SK-N-SH (cell line): Measurements from ENCODE around the gene BRCA1. TPM values are rescaled to one million over a fixed set of nuclear protein-coding genes. Genes with fewer than 3 reads are reported as not detected.

ENCODE experiments used
- CTCF ChIA-PET: fragments of 300-600, 350-600 bp; formaldehyde crosslinking; extraction: SDS; loops from one replicate; lab custom pipeline; 2021; lab: Yijun Ruan, JAX
- POLR2A ChIA-PET: fragments of 350-600 bp; sonication (Branson Sonifier 250); formaldehyde crosslinking; extraction: SDS; loops from one replicate; lab custom pipeline; 2020; ENCODE audit warnings: antibody characterized with exemption, inconsistent platforms; lab: Yijun Ruan, JAX
- DNase-seq: peaks from one replicate; pipeline ENCODE4 v3.0.0; 2012
- H2AFZ ChIP-seq: fragments of 200-600 bp; sonication (generic); 2 replicates; pipeline ENCODE4 v1.8.1; 2016; ENCODE audit warnings: antibody characterized with exemption, mild to moderate bottlenecking, low read depth
- H3F3A ChIP-seq: fragments of 200-600 bp; sonication (generic); replicated peaks from 2 replicates; pipeline ENCODE3; 2016; ENCODE audit warnings: antibody characterized with exemption, mild to moderate bottlenecking; ENCODE audit not compliant: insufficient read depth
- H3K27ac ChIP-seq, 2 experiments: fragments of 200-500 bp in 1 of 2; fragments of 200-600 bp in 1 of 2; sonication (Bioruptor generic) in 1 of 2; sonication (generic), shearing (Covaris generic) in 1 of 2; 2 replicates each; pipeline versions ENCODE4 v1.5.1 to v1.6.1; 2014 to 2016; ENCODE audit warnings: low read depth in 2 of 2, inconsistent platforms in 1 of 2, low read length in 1 of 2, mild to moderate bottlenecking in 1 of 2, mixed read lengths in 1 of 2
- H3K27me3 ChIP-seq: fragments of 200-600 bp; sonication (generic), shearing (Covaris generic); 2 replicates; pipeline ENCODE4 v1.6.1; 2016; ENCODE audit warnings: mixed run types; ENCODE audit not compliant: insufficient read depth
- H3K36me3 ChIP-seq, 2 experiments: fragments of 200-500 bp in 1 of 2; fragments of 200-600 bp in 1 of 2; sonication (Bioruptor generic) in 1 of 2; sonication (generic) in 1 of 2; replicated peaks in 1 of 2; 2 replicates each; pipeline versions ENCODE3 to v1.5.1; 2014 to 2016; ENCODE audit warnings: low read length in 1 of 2, mild to moderate bottlenecking in 1 of 2; ENCODE audit not compliant: insufficient read depth in 2 of 2, control insufficient read depth in 1 of 2
- H3K4me1 ChIP-seq, 2 experiments: fragments of 200-500 bp in 1 of 2; fragments of 200-600 bp in 1 of 2; sonication (Bioruptor generic) in 1 of 2; sonication (generic), shearing (Covaris generic) in 1 of 2; 2 replicates each; pipeline versions ENCODE4 v1.5.1 to v1.6.1; 2014 to 2016; ENCODE audit warnings: low read depth in 1 of 2, low read length in 1 of 2, mixed run types in 1 of 2; ENCODE audit not compliant: insufficient read depth in 2 of 2, control insufficient read depth in 1 of 2
- H3K4me2 ChIP-seq: fragments of 200-600 bp; sonication (generic), shearing (Covaris generic); 2 replicates; pipeline ENCODE4 v1.6.1; 2017; ENCODE audit warnings: mixed run types
- H3K4me3 ChIP-seq, 2 experiments: fragments of 200-500 bp in 1 of 2; fragments of 200-600 bp in 1 of 2; sonication (Bioruptor generic) in 1 of 2; sonication (generic), shearing (Covaris generic) in 1 of 2; 2 replicates each; pipeline versions ENCODE4 v1.5.1 to v1.8.1; 2014 to 2016; ENCODE audit warnings: low read depth in 2 of 2, inconsistent platforms in 1 of 2, low read length in 1 of 2, mild to moderate bottlenecking in 1 of 2, mixed read lengths in 1 of 2, moderate library complexity in 1 of 2
- H3K79me2 ChIP-seq: fragments of 200-600 bp; sonication (generic); 2 replicates; pipeline ENCODE4 v1.8.1; 2017; ENCODE audit warnings: mild to moderate bottlenecking; ENCODE audit not compliant: insufficient read depth
- H3K9ac ChIP-seq: fragments of 200-600 bp; sonication (generic); 2 replicates; pipeline ENCODE4 v1.6.1; 2017; ENCODE audit warnings: mixed run types
- H3K9me2 ChIP-seq: fragments of 200-600 bp; sonication (generic); 2 replicates; pipeline ENCODE4 v1.6.1; 2017; ENCODE audit warnings: mixed run types
- H3K9me3 ChIP-seq: fragments of 200-600 bp; sonication (generic); 2 replicates; pipeline ENCODE4 v1.6.1; 2017; ENCODE audit warnings: mixed run types, mild to moderate bottlenecking, moderate library complexity
- H4K20me1 ChIP-seq: fragments of 200-600 bp; sonication (generic); 2 replicates; pipeline ENCODE4 v1.6.1; 2017; ENCODE audit warnings: mild to moderate bottlenecking, mixed run types; ENCODE audit not compliant: insufficient read depth
- ELF1 ChIP-seq: IDR thresholded peaks from 2 replicates; pipeline ENCODE4 v1.4.0; 2012
- EP300 ChIP-seq, 2 experiments: IDR thresholded peaks; 2 replicates each; pipeline versions ENCODE4 v1.4.0 to v1.6.1; 2012; ENCODE audit warnings: borderline replicate concordance in 1 of 2, low read depth in 1 of 2, low read length in 1 of 2
- EZH2phosphoT487 ChIP-seq: fragments of 200-600 bp; sonication (generic); IDR thresholded peaks from 2 replicates; pipeline ENCODE4 v1.6.1; 2017; ENCODE audit warnings: low read depth, mixed run types, mild to moderate bottlenecking, antibody characterized with exemption, moderate library complexity, borderline replicate concordance
- FOSL2 ChIP-seq: IDR thresholded peaks from 2 replicates; pipeline ENCODE4 v1.4.0; 2012; ENCODE audit warnings: low read depth, mild to moderate bottlenecking, moderate library complexity, borderline replicate concordance
- GABPA ChIP-seq: IDR thresholded peaks from 2 replicates; pipeline ENCODE4 v1.4.0; 2012; ENCODE audit warnings: low read depth, mild to moderate bottlenecking
- POLR2AphosphoS5 ChIP-seq: IDR thresholded peaks from 2 replicates; pipeline ENCODE4 v1.6.1; 2012; ENCODE audit warnings: low read depth, low read length
- RCOR1 ChIP-seq: fragments of 150-350 bp; IDR thresholded peaks from 2 replicates; pipeline ENCODE4 v1.6.1; 2017; ENCODE audit warnings: antibody characterized with exemption, low read length
- RFX5 ChIP-seq: IDR thresholded peaks from 2 replicates; pipeline ENCODE4 v1.6.1; 2012; ENCODE audit warnings: mild to moderate bottlenecking, improper control_type of control experiment, low read length
- RXRA ChIP-seq: IDR thresholded peaks from 2 replicates; pipeline ENCODE4 v1.4.0; 2012; ENCODE audit warnings: low read depth, mild to moderate bottlenecking, borderline replicate concordance
- SIN3A ChIP-seq: IDR thresholded peaks from 2 replicates; pipeline ENCODE4 v1.6.1; 2012; ENCODE audit warnings: low read depth, mild to moderate bottlenecking, low read length, moderate library complexity, borderline replicate concordance
- SMC3 ChIP-seq: IDR thresholded peaks from 2 replicates; pipeline ENCODE4 v1.6.1; 2012; ENCODE audit warnings: low read depth, low read length, improper control_type of control experiment
- TAF1 ChIP-seq: IDR thresholded peaks from 2 replicates; pipeline ENCODE4 v1.6.1; 2012; ENCODE audit warnings: low read depth, mild to moderate bottlenecking, low read length, moderate library complexity, borderline replicate concordance
- TEAD4 ChIP-seq: IDR thresholded peaks from 2 replicates; pipeline ENCODE4 v1.4.0; 2012; ENCODE audit warnings: mild to moderate bottlenecking, borderline replicate concordance; ENCODE audit not compliant: insufficient read depth
- YY1 ChIP-seq: IDR thresholded peaks from 2 replicates; pipeline ENCODE4 v1.4.0; 2012; ENCODE audit warnings: low read depth, mild to moderate bottlenecking
- WGBS: methylation state at CpG from one replicate; pipeline ENCODE4 v1.1.6; 2017; ENCODE audit warnings: low lambda C conversion rate; 5-methylcytosine and 5-hydroxymethylcytosine counted together
- polyA plus RNA-seq, 3 experiments: library from polyadenylated mRNA; depleted of rRNA; stranded (reverse); fragments of >200 nt; gene quantifications; 2 replicates each; pipeline ENCODE4 v1.2.3, GENCODE V29; 2012
- TF ChIP-seq, protein P1 (sequence below): fragments of 200-600 bp; sonication (generic); IDR thresholded peaks from 2 replicates; pipeline ENCODE4 v1.6.1; 2017; ENCODE audit warnings: antibody characterized with exemption, mild to moderate bottlenecking, moderate library complexity
- TF ChIP-seq, protein P2 (sequence below): IDR thresholded peaks from 2 replicates; pipeline ENCODE4 v1.6.1; 2012; ENCODE audit warnings: mild to moderate bottlenecking, low read depth, low read length, moderate library complexity
- TF ChIP-seq, protein P3 (sequence below): fragments of 150-350 bp; IDR thresholded peaks from 2 replicates; pipeline ENCODE4 v1.6.1; 2016; ENCODE audit warnings: mild to moderate bottlenecking, low read depth, low read length

The BRCA1 gene
- polyA plus RNA-seq, 1 of the 3 experiments (the other 2 are of a cell fraction), result 11.2 TPM

DNA sequence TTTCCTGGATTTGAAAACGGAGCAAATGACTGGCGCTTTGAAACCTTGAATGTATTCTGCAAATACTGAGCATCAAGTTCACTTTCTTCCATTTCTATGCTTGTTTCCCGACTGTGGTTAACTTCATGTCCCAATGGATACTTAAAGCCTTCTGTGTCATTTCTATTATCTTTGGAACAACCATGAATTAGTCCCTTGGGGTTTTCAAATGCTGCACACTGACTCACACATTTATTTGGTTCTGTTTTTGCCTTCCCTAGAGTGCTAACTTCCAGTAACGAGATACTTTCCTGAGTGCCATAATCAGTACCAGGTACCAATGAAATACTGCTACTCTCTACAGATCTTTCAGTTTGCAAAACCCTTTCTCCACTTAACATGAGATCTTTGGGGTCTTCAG, 32.3 kb downstream of the BRCA1 start (continued):
- TF ChIP-seq, protein P1, sequence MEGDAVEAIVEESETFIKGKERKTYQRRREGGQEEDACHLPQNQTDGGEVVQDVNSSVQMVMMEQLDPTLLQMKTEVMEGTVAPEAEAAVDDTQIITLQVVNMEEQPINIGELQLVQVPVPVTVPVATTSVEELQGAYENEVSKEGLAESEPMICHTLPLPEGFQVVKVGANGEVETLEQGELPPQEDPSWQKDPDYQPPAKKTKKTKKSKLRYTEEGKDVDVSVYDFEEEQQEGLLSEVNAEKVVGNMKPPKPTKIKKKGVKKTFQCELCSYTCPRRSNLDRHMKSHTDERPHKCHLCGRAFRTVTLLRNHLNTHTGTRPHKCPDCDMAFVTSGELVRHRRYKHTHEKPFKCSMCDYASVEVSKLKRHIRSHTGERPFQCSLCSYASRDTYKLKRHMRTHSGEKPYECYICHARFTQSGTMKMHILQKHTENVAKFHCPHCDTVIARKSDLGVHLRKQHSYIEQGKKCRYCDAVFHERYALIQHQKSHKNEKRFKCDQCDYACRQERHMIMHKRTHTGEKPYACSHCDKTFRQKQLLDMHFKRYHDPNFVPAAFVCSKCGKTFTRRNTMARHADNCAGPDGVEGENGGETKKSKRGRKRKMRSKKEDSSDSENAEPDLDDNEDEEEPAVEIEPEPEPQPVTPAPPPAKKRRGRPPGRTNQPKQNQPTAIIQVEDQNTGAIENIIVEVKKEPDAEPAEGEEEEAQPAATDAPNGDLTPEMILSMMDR, result no peak
- TF ChIP-seq TAF1 (no peak), SMC3 (no peak), POLR2AphosphoS5 (no peak)

DNA sequence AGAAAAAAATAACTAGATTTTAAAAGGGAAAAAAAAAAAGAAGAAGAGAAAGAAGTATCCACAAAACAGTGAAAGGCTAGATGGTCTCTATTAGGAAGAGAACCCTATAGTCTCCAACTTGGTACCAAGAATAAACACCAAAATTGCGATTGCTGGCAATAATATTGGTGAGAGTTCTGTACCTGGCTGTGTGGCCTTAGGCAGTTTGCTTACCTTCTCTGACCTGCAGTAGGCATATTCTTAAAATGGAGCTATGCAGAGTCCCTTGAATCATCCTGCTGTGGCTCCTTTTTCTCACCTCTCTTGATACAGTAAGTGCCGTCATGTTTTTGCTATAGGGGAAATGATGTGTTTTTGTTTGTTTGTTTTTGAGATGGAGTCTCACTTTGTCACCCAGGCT, 35.1 kb downstream of the BRCA1 start:
- POLR2A ChIA-PET, result no interaction called here

More for the DNA sequence above, 35.1 kb downstream of the BRCA1 start:
- CTCF ChIA-PET, result no interaction called here
- Histone ChIP-seq H3K4me1 (no peaks in the 10 kb centered on the region), H3K27me3 (no peaks in the 10 kb centered on the region), H3K79me2 (no peaks in the 10 kb centered on the region), H3F3A (peaks cover 3% of the 10 kb centered on the region), H3K36me3 (peaks cover 0 to 13% of the 10 kb centered on the region in 2 experiments), H4K20me1 (no peaks in the 10 kb centered on the region), H3K4me2 (no peak overlapping the region), H3K9ac (no peak overlapping the region), H3K9me3 (no peaks in the 10 kb centered on the region), H3K9me2 (no peaks in the 10 kb centered on the region), H3K27ac (no peak overlapping the region), H2AFZ (no peak overlapping the region), H3K4me3 (no peak overlapping the region)
- TF ChIP-seq YY1 (no peak), FOSL2 (no peak), ELF1 (no peak), RCOR1 (no peak), GABPA (no peak), RXRA (no peak), RFX5 (no peak), TEAD4 (no peak), EP300 (IDR thresholded peaks at IDR 0.05; ENCODE audit: borderline replicate concordance in 1 of 2, low read depth in 1 of 2, low read length in 1 of 2) (no peak), SIN3A (no peak), EZH2phosphoT487 (no peak)
- TF ChIP-seq, protein P2, sequence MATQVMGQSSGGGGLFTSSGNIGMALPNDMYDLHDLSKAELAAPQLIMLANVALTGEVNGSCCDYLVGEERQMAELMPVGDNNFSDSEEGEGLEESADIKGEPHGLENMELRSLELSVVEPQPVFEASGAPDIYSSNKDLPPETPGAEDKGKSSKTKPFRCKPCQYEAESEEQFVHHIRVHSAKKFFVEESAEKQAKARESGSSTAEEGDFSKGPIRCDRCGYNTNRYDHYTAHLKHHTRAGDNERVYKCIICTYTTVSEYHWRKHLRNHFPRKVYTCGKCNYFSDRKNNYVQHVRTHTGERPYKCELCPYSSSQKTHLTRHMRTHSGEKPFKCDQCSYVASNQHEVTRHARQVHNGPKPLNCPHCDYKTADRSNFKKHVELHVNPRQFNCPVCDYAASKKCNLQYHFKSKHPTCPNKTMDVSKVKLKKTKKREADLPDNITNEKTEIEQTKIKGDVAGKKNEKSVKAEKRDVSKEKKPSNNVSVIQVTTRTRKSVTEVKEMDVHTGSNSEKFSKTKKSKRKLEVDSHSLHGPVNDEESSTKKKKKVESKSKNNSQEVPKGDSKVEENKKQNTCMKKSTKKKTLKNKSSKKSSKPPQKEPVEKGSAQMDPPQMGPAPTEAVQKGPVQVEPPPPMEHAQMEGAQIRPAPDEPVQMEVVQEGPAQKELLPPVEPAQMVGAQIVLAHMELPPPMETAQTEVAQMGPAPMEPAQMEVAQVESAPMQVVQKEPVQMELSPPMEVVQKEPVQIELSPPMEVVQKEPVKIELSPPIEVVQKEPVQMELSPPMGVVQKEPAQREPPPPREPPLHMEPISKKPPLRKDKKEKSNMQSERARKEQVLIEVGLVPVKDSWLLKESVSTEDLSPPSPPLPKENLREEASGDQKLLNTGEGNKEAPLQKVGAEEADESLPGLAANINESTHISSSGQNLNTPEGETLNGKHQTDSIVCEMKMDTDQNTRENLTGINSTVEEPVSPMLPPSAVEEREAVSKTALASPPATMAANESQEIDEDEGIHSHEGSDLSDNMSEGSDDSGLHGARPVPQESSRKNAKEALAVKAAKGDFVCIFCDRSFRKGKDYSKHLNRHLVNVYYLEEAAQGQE, result no peak
- TF ChIP-seq, protein P3, sequence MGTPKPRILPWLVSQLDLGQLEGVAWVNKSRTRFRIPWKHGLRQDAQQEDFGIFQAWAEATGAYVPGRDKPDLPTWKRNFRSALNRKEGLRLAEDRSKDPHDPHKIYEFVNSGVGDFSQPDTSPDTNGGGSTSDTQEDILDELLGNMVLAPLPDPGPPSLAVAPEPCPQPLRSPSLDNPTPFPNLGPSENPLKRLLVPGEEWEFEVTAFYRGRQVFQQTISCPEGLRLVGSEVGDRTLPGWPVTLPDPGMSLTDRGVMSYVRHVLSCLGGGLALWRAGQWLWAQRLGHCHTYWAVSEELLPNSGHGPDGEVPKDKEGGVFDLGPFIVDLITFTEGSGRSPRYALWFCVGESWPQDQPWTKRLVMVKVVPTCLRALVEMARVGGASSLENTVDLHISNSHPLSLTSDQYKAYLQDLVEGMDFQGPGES, result no peak
- no peak for DNase-seq
- 92% methylated on average over 2 of the region's 2 CpGs for WGBS
